Non-pigmented ciliary epithelial cell (primary cell): ENCODE data around the gene ZNF227.
"Not testable (repeated sequence)": the region's sequence is repeated elsewhere in the genome, so short reads cannot be mapped to it uniquely, and the experiment has no call there.

Experiments
- DNase-seq: peaks from one replicate; pipeline ENCODE4 v3.0.0-alpha.2; 2010; ENCODE audit warnings: low read depth

ZNF227 gene

GRCh38 chr19:44252332-44252731 lies 40.0 kb downstream of the ZNF227 start:
- DNase-seq = not testable (repeated sequence)

- DNase-seq = not testable (repeated sequence)
Observed at GRCh38 chr19:44253392-44253791, 41.1 kb downstream of the ZNF227 start.

GRCh38 chr19:44254496-44254895 lies 42.2 kb downstream of the ZNF227 start:
- DNase-seq = no peak

- no peak for DNase-seq
Observed at GRCh38 chr19:44255705-44256411, 43.5 kb downstream of the ZNF227 start.

GRCh38 chr19:44258136-44258535 lies 45.8 kb downstream of the ZNF227 start:
- no peak for DNase-seq

- no peak for DNase-seq
Observed at GRCh38 chr19:44258835-44259413, 46.6 kb downstream of the ZNF227 start.

- no peak for DNase-seq
Observed at GRCh38 chr19:44260343-44260681, 48.0 kb downstream of the ZNF227 start.

GRCh38 chr19:44260695-44261446 lies 48.5 kb downstream of the ZNF227 start:
- DNase-seq = no peak

- DNase-seq = no peak
Observed at GRCh38 chr19:44277331-44277730, 65.0 kb downstream of the ZNF227 start.

- no peak for DNase-seq
Observed at GRCh38 chr19:44278181-44278690, 65.9 kb downstream of the ZNF227 start.

GRCh38 chr19:44280916-44281315 lies 68.6 kb downstream of the ZNF227 start:
- no peak for DNase-seq

- DNase-seq = no peak
Observed at GRCh38 chr19:44282846-44283245, 70.5 kb downstream of the ZNF227 start.

- no peak for DNase-seq
Observed at GRCh38 chr19:44284968-44285367, 72.6 kb downstream of the ZNF227 start.
